NCI-H1105 treated with DMSO at 0.1 percent for 48 hours (cell line): ENCODE measurements around the gene EPS8L1.
"Not testable (repeated sequence)": the region's sequence is repeated elsewhere in the genome, so short reads cannot be mapped to it uniquely, and the experiment has no call there.

Source experiments
- DNase-seq: peaks from one replicate; lab custom pipeline; 2025; lab: John Stamatoyannopoulos, UW

The EPS8L1 gene

GRCh38 chr19:55050749-55051532 lies 24.7 kb upstream of the EPS8L1 start:
- no peak for DNase-seq

- no peak for DNase-seq
These were observed 21.9 kb upstream of the EPS8L1 start for GRCh38 chr19:55053735-55054134.

- DNase-seq, result no peak
These were observed 18.8 kb upstream of the EPS8L1 start for GRCh38 chr19:55056827-55057226.

- no peak for DNase-seq
These were observed 16.7 kb upstream of the EPS8L1 start for GRCh38 chr19:55058781-55059610.

- not testable (repeated sequence) for DNase-seq
These were observed 15.4 kb upstream of the EPS8L1 start for GRCh38 chr19:55060287-55060686.

GRCh38 chr19:55062735-55063491 lies 12.8 kb upstream of the EPS8L1 start, which contains the start of gene RDH13:
TSS of gene RDH13 (minus strand) at chr19:55063148. CDS start at chr19:55063032, 116 bp downstream.
- DNase-seq, result peak; percentile 95

GRCh38 chr19:55063492-55063843 lies 12.2 kb upstream of the EPS8L1 start:
- no peak for DNase-seq

GRCh38 chr19:55065516-55065915 lies 10.2 kb upstream of the EPS8L1 start:
- not testable (repeated sequence) for DNase-seq

GRCh38 chr19:55066107-55066709 lies 9.5 kb upstream of the EPS8L1 start:
- no peak for DNase-seq

- DNase-seq, result no peak
These were observed 7.8 kb upstream of the EPS8L1 start for GRCh38 chr19:55067869-55068268.

- peak; percentile 44 for DNase-seq
These were observed 6.5 kb upstream of the EPS8L1 start for GRCh38 chr19:55068950-55069864.

GRCh38 chr19:55069865-55070197 lies 5.8 kb upstream of the EPS8L1 start:
- no peak for DNase-seq

- DNase-seq, result no peak
These were observed 5.1 kb upstream of the EPS8L1 start for GRCh38 chr19:55070466-55071128.

- no peak for DNase-seq
These were observed 4.6 kb upstream of the EPS8L1 start for GRCh38 chr19:55071129-55071502.

GRCh38 chr19:55071913-55072312 lies 3.8 kb upstream of the EPS8L1 start:
- no peak for DNase-seq

GRCh38 chr19:55076321-55076720 lies 652 bp downstream of the EPS8L1 start:
- DNase-seq, result no peak

GRCh38 chr19:55077106-55077505 lies 1.4 kb downstream of the EPS8L1 start:
- DNase-seq, result no peak

- no peak for DNase-seq
These were observed 3.3 kb downstream of the EPS8L1 start for GRCh38 chr19:55078996-55079395.

- no peak for DNase-seq
These were observed 3.9 kb downstream of the EPS8L1 start for GRCh38 chr19:55079400-55080038.
